GM21737 (cell line): ENCODE results near the gene SPHK2.
"Not testable (repeated sequence)": the region's sequence is repeated elsewhere in the genome, so short reads cannot be mapped to it uniquely, and the experiment has no call there.

Source experiments
- ATAC-seq: cut with Tn5 transposase; IDR thresholded peaks from one replicate; pipeline ENCODE4 v1.9.1; 2021; ENCODE audit warnings: mild to moderate bottlenecking, moderate library complexity; ENCODE audit not compliant: unreplicated experiment

Gene SPHK2

GRCh38 chr19:48656840-48657474, 37.7 kb downstream of the SPHK2 start:
- no peak for ATAC-seq

- ATAC-seq = not testable (repeated sequence)
These were observed 38.5 kb downstream of the SPHK2 start for GRCh38 chr19:48657828-48658227.

GRCh38 chr19:48658483-48658882, 39.2 kb downstream of the SPHK2 start:
- ATAC-seq = no peak

GRCh38 chr19:48659768-48660167, 40.5 kb downstream of the SPHK2 start:
- ATAC-seq = no peak

- ATAC-seq = peak; percentile 82
These were observed 41.8 kb downstream of the SPHK2 start for GRCh38 chr19:48660852-48661710.

GRCh38 chr19:48661711-48662090, 42.4 kb downstream of the SPHK2 start:
- ATAC-seq = no peak

- no peak for ATAC-seq
These were observed 44.4 kb downstream of the SPHK2 start for GRCh38 chr19:48663667-48664066.

- ATAC-seq = no peak
These were observed 45.2 kb downstream of the SPHK2 start for GRCh38 chr19:48664476-48664875.

GRCh38 chr19:48665786-48666185, 46.5 kb downstream of the SPHK2 start:
- no peak for ATAC-seq

GRCh38 chr19:48668332-48668731, 49.0 kb downstream of the SPHK2 start:
- ATAC-seq = no peak

- ATAC-seq = no peak
These were observed 49.5 kb downstream of the SPHK2 start for GRCh38 chr19:48668761-48669160.

- ATAC-seq = no peak
These were observed 50.8 kb downstream of the SPHK2 start for GRCh38 chr19:48669903-48670668.

GRCh38 chr19:48670699-48671445, 51.6 kb downstream of the SPHK2 start:
- ATAC-seq = no peak

- no peak for ATAC-seq
These were observed 52.2 kb downstream of the SPHK2 start for GRCh38 chr19:48671446-48671995.

GRCh38 chr19:48672994-48673393, 53.7 kb downstream of the SPHK2 start, which contains the start of gene NTN5:
TSS of gene NTN5 (minus strand) at chr19:48673017. CDS start at chr19:48670986, 2,031 bp downstream.
- ATAC-seq = no peak

- ATAC-seq = no peak
These were observed 54.3 kb downstream of the SPHK2 start for GRCh38 chr19:48673436-48674100.

- ATAC-seq = no peak
These were observed 55.0 kb downstream of the SPHK2 start for GRCh38 chr19:48674216-48674809.

- no peak for ATAC-seq
These were observed 55.9 kb downstream of the SPHK2 start for GRCh38 chr19:48674921-48675824.

- no peak for ATAC-seq
These were observed 57.2 kb downstream of the SPHK2 start for GRCh38 chr19:48676487-48676886.
